TTC549 (cell line): Measurements from ENCODE around the gene ECI2.
"Not testable (repeated sequence)": the region's sequence is repeated elsewhere in the genome, so short reads cannot be mapped to it uniquely, and the experiment has no call there.

Source experiments
- FAIRE-seq: peaks from 2 replicates; lab custom pipeline; 2012; peaks lifted over from hg19 to GRCh38; lab: Jason Lieb, UNC

ECI2 gene

GRCh38 chr6:4139272-4139671 is 3.9 kb upstream of the ECI2 start:
- no peak for FAIRE-seq

- no peak for FAIRE-seq
Measured at GRCh38 chr6:4138186-4138585, 2.8 kb upstream of the ECI2 start.

GRCh38 chr6:4136354-4136831 is 1.0 kb upstream of the ECI2 start:
- FAIRE-seq, result no peak

GRCh38 chr6:4135665-4136353 is 434 bp upstream of the ECI2 start:
- FAIRE-seq, result no peak

- no peak for FAIRE-seq
Measured at GRCh38 chr6:4133941-4134838, 1.2 kb downstream of the ECI2 start.

- no peak for FAIRE-seq
Measured at GRCh38 chr6:4130357-4130987, 4.9 kb downstream of the ECI2 start.

- no peak for FAIRE-seq
Measured at GRCh38 chr6:4129446-4129845, 5.9 kb downstream of the ECI2 start.

- no peak for FAIRE-seq
Measured at GRCh38 chr6:4128748-4129147, 6.6 kb downstream of the ECI2 start.

- no peak for FAIRE-seq
Measured at GRCh38 chr6:4128072-4128471, 7.3 kb downstream of the ECI2 start.

- no peak for FAIRE-seq
Measured at GRCh38 chr6:4125933-4126864, 9.2 kb downstream of the ECI2 start.

GRCh38 chr6:4125500-4125899 is 9.9 kb downstream of the ECI2 start:
- no peak for FAIRE-seq

- no peak for FAIRE-seq
Measured at GRCh38 chr6:4124351-4124750, 11.0 kb downstream of the ECI2 start.

GRCh38 chr6:4115741-4116140 is 19.6 kb downstream of the ECI2 start:
- FAIRE-seq, result no peak

GRCh38 chr6:4114123-4114522 is 21.3 kb downstream of the ECI2 start:
- no peak for FAIRE-seq

GRCh38 chr6:4113649-4114048 is 21.7 kb downstream of the ECI2 start:
- FAIRE-seq, result no peak

GRCh38 chr6:4112366-4112765 is 23.0 kb downstream of the ECI2 start:
- no peak for FAIRE-seq

GRCh38 chr6:4109363-4109815 is 26.0 kb downstream of the ECI2 start:
- FAIRE-seq, result not testable (repeated sequence)

GRCh38 chr6:4108561-4109093 is 26.7 kb downstream of the ECI2 start:
- no peak for FAIRE-seq

GRCh38 chr6:4107873-4108272 is 27.5 kb downstream of the ECI2 start:
- no peak for FAIRE-seq

- FAIRE-seq, result no peak
Measured at GRCh38 chr6:4105980-4106536, 29.3 kb downstream of the ECI2 start.

GRCh38 chr6:4103929-4104328 is 31.4 kb downstream of the ECI2 start:
- FAIRE-seq, result no peak
